HG02870 (cell line): ENCODE measurements around the gene KNDC1.
"Not testable (repeated sequence)": the region's sequence is repeated elsewhere in the genome, so short reads cannot be mapped to it uniquely, and the experiment has no call there.

ENCODE experiments used
- ATAC-seq: cut with Tn5 transposase; IDR thresholded peaks from one replicate; pipeline ENCODE4 v1.9.1; 2021; ENCODE audit warnings: mild to moderate bottlenecking, moderate library complexity; ENCODE audit not compliant: unreplicated experiment

The KNDC1 gene

GRCh38 chr10:133159950-133160825 lies at the start of gene KNDC1:
Gene KNDC1, plus strand, starts transcription at chr10:133160219. Its CDS starts 249 bp downstream, at chr10:133160468.
- ATAC-seq, result no peak

- no peak for ATAC-seq
These were observed 49.3 kb upstream of the KNDC1 start for GRCh38 chr10:133110609-133111275.

GRCh38 chr10:133111640-133112039 lies 48.4 kb upstream of the KNDC1 start:
- not testable (repeated sequence) for ATAC-seq

GRCh38 chr10:133113146-133113830 lies 46.7 kb upstream of the KNDC1 start:
- no peak for ATAC-seq

- no peak for ATAC-seq
These were observed 46.2 kb upstream of the KNDC1 start for GRCh38 chr10:133113847-133114246.

- ATAC-seq, result no peak
These were observed 45.8 kb upstream of the KNDC1 start for GRCh38 chr10:133114251-133114650.

GRCh38 chr10:133114726-133115452 lies 45.1 kb upstream of the KNDC1 start:
- ATAC-seq, result no peak

GRCh38 chr10:133115453-133115842 lies 44.6 kb upstream of the KNDC1 start:
- ATAC-seq, result no peak

GRCh38 chr10:133115976-133116375 lies 44.0 kb upstream of the KNDC1 start:
- no peak for ATAC-seq

- ATAC-seq, result no peak
These were observed 43.6 kb upstream of the KNDC1 start for GRCh38 chr10:133116455-133116854.

GRCh38 chr10:133117036-133117687 lies 42.9 kb upstream of the KNDC1 start:
- ATAC-seq, result no peak

GRCh38 chr10:133117688-133118071 lies 42.3 kb upstream of the KNDC1 start:
- ATAC-seq, result no peak

GRCh38 chr10:133121479-133121878 lies 38.5 kb upstream of the KNDC1 start:
- no peak for ATAC-seq

- ATAC-seq, result no peak
These were observed 37.7 kb upstream of the KNDC1 start for GRCh38 chr10:133122171-133122935.

- no peak for ATAC-seq
These were observed 36.8 kb upstream of the KNDC1 start for GRCh38 chr10:133123050-133123745.

GRCh38 chr10:133123746-133124356 lies 36.2 kb upstream of the KNDC1 start:
- no peak for ATAC-seq

- no peak for ATAC-seq
These were observed 35.4 kb upstream of the KNDC1 start for GRCh38 chr10:133124357-133125211.

- no peak for ATAC-seq
These were observed 34.1 kb upstream of the KNDC1 start for GRCh38 chr10:133125901-133126300.
